Pancreas (tissue), 10 donors: ENCODE measurements around the gene ACSL4. TPM values are rescaled to one million over a fixed set of nuclear protein-coding genes. Genes with fewer than 3 reads are reported as not detected.
"Not testable (repeated sequence)": the region's sequence is repeated elsewhere in the genome, so short reads cannot be mapped to it uniquely, and the experiment has no call there.

Experiments
- ATAC-seq, 4 donors: fragments of 200-7000 bp; cut with Tn5 transposase; one replicate each; pipeline versions ENCODE4 v1.8.0 to v1.9.1; 2020; ENCODE audit warnings: mild to moderate bottlenecking in 4 of 4, moderate library complexity in 4 of 4
- DNase-seq, 6 donors: peaks; one replicate each; pipeline ENCODE4 v3.0.0-alpha.2; 2020
- FAIRE-seq: peaks from 2 replicates; lab custom pipeline; 2012; peaks lifted over from hg19 to GRCh38; lab: Jason Lieb, UNC
- H3K27ac ChIP-seq, 4 donors: fragments of 200-600 bp; sonication (generic); 1 replicate in 3 of 4; 2 replicates in 1 of 4; pipeline versions ENCODE4 v1.5.0 to v1.8.0; 2020
- H3K27me3 ChIP-seq, 4 donors: fragments of 200-600 bp; one replicate each; pipeline ENCODE4 v1.8.0; 2021
- H3K36me3 ChIP-seq, 3 donors: fragments of 200-600 bp; sonication (generic) in 1 of 3; one replicate each; pipeline versions ENCODE4 v1.5.0 to v1.8.0; 2020 to 2021
- H3K4me1 ChIP-seq, 3 donors: fragments of 200-600 bp; one replicate each; pipeline ENCODE4 v1.8.0; 2021
- H3K4me3 ChIP-seq, 4 donors: fragments of 200-600 bp; sonication (generic) in 2 of 4; one replicate each; pipeline versions ENCODE4 v1.5.0 to v1.8.0; 2020 to 2021
- H3K9me3 ChIP-seq, 4 donors: fragments of 200-600 bp; one replicate each; pipeline ENCODE4 v1.8.0; 2021
- CTCF ChIP-seq, 4 donors: fragments of 200-600 bp; sonication (generic) in 3 of 4; IDR thresholded peaks; one replicate each; pipeline versions ENCODE4 v1.5.0 to v1.8.0; 2021; ENCODE audit warnings: antibody characterized with exemption in 4 of 4
- WGBS, 2 donors: extraction: QIAGEN DNeasy Blood & Tissue Kit; methylation state at CpG; one replicate each; pipeline ENCODE4 v1.1.7; 2013; 5-methylcytosine and 5-hydroxymethylcytosine counted together
- intact Hi-C, 3 donors: fragments of 100-400 bp; cut with DNase I; formaldehyde crosslinking; loops; one replicate each; pipeline versions ENCODE4 v1.11.1 to v1.14.2; 2022
- polyA plus RNA-seq, 2 donors: library from polyadenylated mRNA; stranded (reverse); fragments of 200-250 nt; gene quantifications; one replicate each; pipeline ENCODE4 v1.2.3, GENCODE V29; 2013
- total RNA-seq, 6 donors: library from RNA; stranded (reverse); fragmentation: NEBNext Ultra II Directional in 4 of 6; extraction: Animal tissue kit (Norgen Biotek cat#: 25700) in 4 of 6; gene quantifications; one replicate each; pipeline versions ENCODE4 v1.2.1 to v1.2.4, GENCODE V29; 2021 to 2023
- donor health status: healthy with polysubstance abuse.
- donor health status: DM: no; HTN: no; CAD: no; lungs with moderate emphysema.
- donor health status: DM: no; HTN: no; CAD: no.
- donor health status: control.
- donor health status: control.
- donor health status: Bipolar disorder and iron deficiency.
- donor health status: DM: yes; HTN: yes; CAD: no.
- donor health status: DM: no; HTN: no; CAD: no.
- donor health status: DM: no; HTN: no; CAD: no.
- donor health status: DM: yes; HTN: yes; CAD: no.

Gene ACSL4
- total and polyA plus RNA-seq, 8 donors, result 4.0 to 23.7 (median 9.3) TPM

GRCh38 chrX:109655502-109656201 is 77.4 kb downstream of the ACSL4 start:
- 78 to 95% methylated on average over 4 of the region's 4 CpGs for WGBS, 2 donors
- Histone ChIP-seq H3K4me3 (no peak overlapping the region), H3K4me1 (no peaks in the 10 kb centered on the region), H3K27me3 (no peaks in the 10 kb centered on the region), H3K27ac (no peak overlapping the region), H3K36me3 (no peaks in the 10 kb centered on the region), H3K9me3 (no peaks in the 10 kb centered on the region)
- TF ChIP-seq CTCF (IDR thresholded peaks at IDR 0.05), result no peak
- ATAC-seq (no peak), FAIRE-seq (no peak), DNase-seq (no peak)
- intact Hi-C loops, result no loop called here

GRCh38 chrX:109654516-109655109 is 78.4 kb downstream of the ACSL4 start:
- Histone ChIP-seq H3K36me3 (no peaks in the 10 kb centered on the region), H3K27ac (no peak overlapping the region), H3K27me3 (no peaks in the 10 kb centered on the region), H3K4me1 (no peaks in the 10 kb centered on the region), H3K4me3 (no peak overlapping the region), H3K9me3 (no peaks in the 10 kb centered on the region)
- TF ChIP-seq CTCF (IDR thresholded peaks at IDR 0.05), result no peak
- intact Hi-C loops, result loop anchor here in 1 of 3 donors (5.0 kb wide), 1 partner anchor 258 kb away; no protein-coding TSS in a partner anchor
- FAIRE-seq (no peak), ATAC-seq (no peak), DNase-seq (no peak)
- 65 to 78% methylated on average over 5 of the region's 5 CpGs for WGBS, 2 donors

GRCh38 chrX:109644671-109645070 is 88.4 kb downstream of the ACSL4 start:
- H3K27me3 ChIP-seq, FAIRE-seq, H3K36me3 ChIP-seq, H3K9me3 ChIP-seq, H3K4me1 ChIP-seq, H3K27ac ChIP-seq, intact Hi-C loops, ATAC-seq, H3K4me3 ChIP-seq, DNase-seq: not testable (repeated sequence)
- WGBS, 2 donors, result 91 to 92% methylated on average over 16 to 19 of the region's 19 CpGs

- FAIRE-seq, result no peak
- Histone ChIP-seq H3K9me3 (no peaks in the 10 kb centered on the region), H3K4me3 (no peak overlapping the region), H3K36me3 (no peaks in the 10 kb centered on the region), H3K4me1 (no peaks in the 10 kb centered on the region), H3K27ac (no peak overlapping the region), H3K27me3 (peaks cover 0 to 4% (median 0%) of the 10 kb centered on the region in 4 donors)
- TF ChIP-seq CTCF (IDR thresholded peaks at IDR 0.05), result no peak
- DNase-seq, result no peak
- ATAC-seq, result no peak
- WGBS, 2 donors, result 78 to 87% methylated on average over 2 of the region's 2 CpGs
- intact Hi-C loops, result no loop called here
These were observed 89.4 kb downstream of the ACSL4 start for GRCh38 chrX:109643687-109644086.

GRCh38 chrX:109638158-109638557 is 94.9 kb downstream of the ACSL4 start:
- Histone ChIP-seq H3K4me1 (no peaks in the 10 kb centered on the region), H3K27ac (no peak overlapping the region), H3K27me3 (no peaks in the 10 kb centered on the region), H3K9me3 (no peaks in the 10 kb centered on the region), H3K36me3 (no peaks in the 10 kb centered on the region), H3K4me3 (no peak overlapping the region)
- ATAC-seq (no peak), FAIRE-seq (no peak), DNase-seq (no peak)
- WGBS, 2 donors, result 56 to 94% methylated on average over 1 of the region's 1 CpG
- TF ChIP-seq CTCF (IDR thresholded peaks at IDR 0.05), result no peak
- intact Hi-C loops, result loop anchor here in 1 of 3 donors (10.0 kb wide), 1 partner anchor 153 kb away; the partner anchor contains the start of gene GUCY2F

- 81 to 88% methylated on average over 2 of the region's 2 CpGs for WGBS, 2 donors
- not testable (repeated sequence) for FAIRE-seq, DNase-seq, H3K4me1 ChIP-seq, H3K9me3 ChIP-seq, H3K4me3 ChIP-seq, ATAC-seq, H3K27ac ChIP-seq, H3K27me3 ChIP-seq, H3K36me3 ChIP-seq
- intact Hi-C loops, result loop anchor here in 1 of 3 donors (10.0 kb wide), 1 partner anchor 153 kb away; the partner anchor contains the start of gene GUCY2F
These were observed 95.6 kb downstream of the ACSL4 start for GRCh38 chrX:109637477-109637876.
